ENCODE results near the gene SAMD5.

SAMD5 gene

DNA sequence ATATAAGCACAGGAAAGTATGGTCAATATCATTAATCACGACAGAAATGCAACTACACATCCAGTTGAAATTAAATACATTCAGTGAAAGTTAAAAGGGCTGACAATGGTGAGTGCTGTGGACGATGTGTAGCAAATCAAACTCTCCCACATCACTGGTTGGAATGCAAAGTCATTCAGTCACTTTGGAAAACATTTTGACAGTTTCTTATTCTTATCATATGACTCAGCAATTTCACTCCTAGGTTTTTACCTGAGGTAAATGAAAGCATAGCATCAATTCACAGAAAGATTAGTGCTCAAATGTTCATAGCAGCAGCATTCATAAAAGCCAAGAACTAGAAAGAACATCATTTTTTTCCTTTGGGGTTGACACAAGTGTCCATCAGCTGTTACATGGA, 28.6 kb upstream of the SAMD5 start:
- no peaks in the 10 kb centered on the region for H3F3A ChIP-seq (ENCODE audit: insufficient read depth)
- H3K9ac ChIP-seq (ENCODE audit: low read length) = no peak overlapping the region
- no peaks in the 10 kb centered on the region for H3K9me2 ChIP-seq (replicated peaks; ENCODE audit: insufficient read depth, low read length)
- H3K4me2 ChIP-seq (ENCODE audit: low read depth, low read length, poor library complexity, severe bottlenecking) = no peak overlapping the region
- H3K79me2 ChIP-seq (ENCODE audit: insufficient read depth, low read length) = no peaks in the 10 kb centered on the region
- no peak overlapping the region for H2AFZ ChIP-seq (ENCODE audit: low read depth, low read length, severe bottlenecking)
- no peaks in the 10 kb centered on the region for H4K20me1 ChIP-seq (ENCODE audit: low read depth, low read length)
- H3K9me3 ChIP-seq (ENCODE audit: insufficient read depth, low read length) = no peaks in the 10 kb centered on the region
- no peak for TF ChIP-seq CTCF (IDR thresholded peaks at IDR 0.05; ENCODE audit: insufficient read depth, low read length, poor library complexity, severe bottlenecking)
- H3K4me3 ChIP-seq (ENCODE audit: insufficient read depth, low read length, poor library complexity, severe bottlenecking) = no peak overlapping the region
- no peak overlapping the region for H3K27ac ChIP-seq (ENCODE audit: low read depth, low read length)
- H3K27me3 ChIP-seq (ENCODE audit: low read length) = no peaks in the 10 kb centered on the region
- no peaks in the 10 kb centered on the region for H3K36me3 ChIP-seq (ENCODE audit: low read length)

DNA sequence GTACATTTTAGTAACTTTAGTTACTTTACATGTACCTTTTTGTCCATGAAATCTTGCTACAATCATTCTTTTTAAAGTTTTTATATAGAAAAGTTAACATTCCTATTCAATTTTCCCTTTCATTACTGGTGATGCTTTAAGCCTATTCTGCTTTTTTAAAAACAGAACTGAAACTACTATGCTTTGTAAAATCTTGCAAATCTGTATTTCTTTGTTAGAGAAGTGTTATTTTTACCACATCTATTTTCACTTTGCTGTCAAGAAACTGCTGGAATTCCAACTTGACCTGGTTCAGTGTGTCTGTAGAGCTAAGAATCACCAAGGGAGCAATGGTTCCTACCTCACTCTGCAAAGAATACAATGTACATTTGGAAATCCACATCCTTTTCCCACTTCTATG, 21.8 kb upstream of the SAMD5 start:
- no peaks in the 10 kb centered on the region for H3K36me3 ChIP-seq (ENCODE audit: low read length)
- H3K4me2 ChIP-seq (ENCODE audit: low read depth, low read length, poor library complexity, severe bottlenecking) = no peak overlapping the region
- no peak overlapping the region for H3K27ac ChIP-seq (ENCODE audit: low read depth, low read length)

GRCh38 chr6:147497472-147497871, 11.0 kb upstream of the SAMD5 start:
- Histone ChIP-seq H3K9me2 (replicated peaks; ENCODE audit: insufficient read depth, low read length) (no peaks in the 10 kb centered on the region), H3K79me2 (ENCODE audit: insufficient read depth, low read length) (no peaks in the 10 kb centered on the region), H4K20me1 (ENCODE audit: low read depth, low read length) (no peaks in the 10 kb centered on the region), H3K36me3 (ENCODE audit: low read length) (no peaks in the 10 kb centered on the region), H3K4me3 (ENCODE audit: insufficient read depth, low read length, poor library complexity, severe bottlenecking) (no peak overlapping the region), H2AFZ (ENCODE audit: low read depth, low read length, severe bottlenecking) (no peak overlapping the region), H3K27ac (ENCODE audit: low read depth, low read length) (no peak overlapping the region), H3K9me3 (ENCODE audit: insufficient read depth, low read length) (peaks cover 8% of the 10 kb centered on the region; the same call in 1 of the 2 replicates), H3K27me3 (ENCODE audit: low read length) (no peaks in the 10 kb centered on the region), H3K9ac (ENCODE audit: low read length) (no peak overlapping the region), H3F3A (ENCODE audit: insufficient read depth) (no peaks in the 10 kb centered on the region), H3K4me2 (ENCODE audit: low read depth, low read length, poor library complexity, severe bottlenecking) (no peak overlapping the region)
- no peak for TF ChIP-seq EZH2phosphoT487 (conservative IDR thresholded peaks at IDR 0.05; ENCODE audit: low read length)
- no peak for TF ChIP-seq CTCF (IDR thresholded peaks at IDR 0.05; ENCODE audit: insufficient read depth, low read length, poor library complexity, severe bottlenecking)

More for the DNA sequence above, 21.8 kb upstream of the SAMD5 start:
- H3K9me3 ChIP-seq (ENCODE audit: insufficient read depth, low read length) = no peaks in the 10 kb centered on the region
- TF ChIP-seq EZH2phosphoT487 (conservative IDR thresholded peaks at IDR 0.05; ENCODE audit: low read length) (no peak), CTCF (IDR thresholded peaks at IDR 0.05; ENCODE audit: insufficient read depth, low read length, poor library complexity, severe bottlenecking) (no peak)
- H4K20me1 ChIP-seq (ENCODE audit: low read depth, low read length) = no peaks in the 10 kb centered on the region
- H3K79me2 ChIP-seq (ENCODE audit: insufficient read depth, low read length) = no peaks in the 10 kb centered on the region
- H3K9ac ChIP-seq (ENCODE audit: low read length) = no peak overlapping the region
- no peaks in the 10 kb centered on the region for H3K9me2 ChIP-seq (replicated peaks; ENCODE audit: insufficient read depth, low read length)
- no peak overlapping the region for H3K4me3 ChIP-seq (ENCODE audit: insufficient read depth, low read length, poor library complexity, severe bottlenecking)
- H2AFZ ChIP-seq (ENCODE audit: low read depth, low read length, severe bottlenecking) = no peak overlapping the region
- H3K27me3 ChIP-seq (ENCODE audit: low read length) = no peaks in the 10 kb centered on the region
- no peaks in the 10 kb centered on the region for H3F3A ChIP-seq (ENCODE audit: insufficient read depth)

- H3K4me2 ChIP-seq (ENCODE audit: low read depth, low read length, poor library complexity, severe bottlenecking) = no peak overlapping the region
- no peaks in the 10 kb centered on the region for H3K9me2 ChIP-seq (replicated peaks; ENCODE audit: insufficient read depth, low read length)
- no peak overlapping the region for H3K4me3 ChIP-seq (ENCODE audit: insufficient read depth, low read length, poor library complexity, severe bottlenecking)
- H3K36me3 ChIP-seq (ENCODE audit: low read length) = no peaks in the 10 kb centered on the region
- no peak overlapping the region for H3K9ac ChIP-seq (ENCODE audit: low read length)
- H3K27ac ChIP-seq (ENCODE audit: low read depth, low read length) = no peak overlapping the region
- H3K27me3 ChIP-seq (ENCODE audit: low read length) = no peaks in the 10 kb centered on the region
- no peak overlapping the region for H2AFZ ChIP-seq (ENCODE audit: low read depth, low read length, severe bottlenecking)
- H3K9me3 ChIP-seq (ENCODE audit: insufficient read depth, low read length) = no peaks in the 10 kb centered on the region
- no peaks in the 10 kb centered on the region for H3K79me2 ChIP-seq (ENCODE audit: insufficient read depth, low read length)
- no peak for TF ChIP-seq EZH2phosphoT487 (conservative IDR thresholded peaks at IDR 0.05; ENCODE audit: low read length)
- TF ChIP-seq CTCF (IDR thresholded peaks at IDR 0.05; ENCODE audit: insufficient read depth, low read length, poor library complexity, severe bottlenecking) = no peak
- no peaks in the 10 kb centered on the region for H3F3A ChIP-seq (ENCODE audit: insufficient read depth)
- no peaks in the 10 kb centered on the region for H4K20me1 ChIP-seq (ENCODE audit: low read depth, low read length)
Observed at GRCh38 chr6:147503587-147503986, 4.9 kb upstream of the SAMD5 start.
